HG03439 (cell line): ENCODE data around the gene ATXN10.
"Not testable (repeated sequence)": the region's sequence is repeated elsewhere in the genome, so short reads cannot be mapped to it uniquely, and the experiment has no call there.

Experiments used
- ATAC-seq: cut with Tn5 transposase; IDR thresholded peaks from one replicate; pipeline ENCODE4 v1.9.1; 2021; ENCODE audit warnings: mild to moderate bottlenecking, moderate library complexity; ENCODE audit not compliant: unreplicated experiment

Gene ATXN10

GRCh38 chr22:45677063-45677462, 5.4 kb downstream of the ATXN10 start:
- no peak for ATAC-seq

- ATAC-seq, result no peak
These were observed 7.6 kb downstream of the ATXN10 start for GRCh38 chr22:45678961-45679912.

GRCh38 chr22:45680932-45681700, 9.5 kb downstream of the ATXN10 start:
- no peak for ATAC-seq

- no peak for ATAC-seq
These were observed 10.4 kb downstream of the ATXN10 start for GRCh38 chr22:45682064-45682463.

- ATAC-seq, result not testable (repeated sequence)
These were observed 11.1 kb downstream of the ATXN10 start for GRCh38 chr22:45682773-45683172.

- no peak for ATAC-seq
These were observed 11.6 kb downstream of the ATXN10 start for GRCh38 chr22:45683248-45683647.

GRCh38 chr22:45683680-45684079, 12.0 kb downstream of the ATXN10 start:
- ATAC-seq, result no peak

- no peak for ATAC-seq
These were observed 12.5 kb downstream of the ATXN10 start for GRCh38 chr22:45684169-45684568.

GRCh38 chr22:45684752-45685574, 13.3 kb downstream of the ATXN10 start:
- ATAC-seq, result no peak

GRCh38 chr22:45686004-45686403, 14.4 kb downstream of the ATXN10 start:
- ATAC-seq, result no peak

- no peak for ATAC-seq
These were observed 15.2 kb downstream of the ATXN10 start for GRCh38 chr22:45686836-45687235.

GRCh38 chr22:45688600-45689080, 17.0 kb downstream of the ATXN10 start:
- no peak for ATAC-seq

GRCh38 chr22:45689211-45689610, 17.6 kb downstream of the ATXN10 start:
- no peak for ATAC-seq

- ATAC-seq, result no peak
These were observed 18.4 kb downstream of the ATXN10 start for GRCh38 chr22:45690008-45690407.

- no peak for ATAC-seq
These were observed 20.9 kb downstream of the ATXN10 start for GRCh38 chr22:45692549-45692948.

- ATAC-seq, result no peak
These were observed 22.2 kb downstream of the ATXN10 start for GRCh38 chr22:45693835-45694234.

- no peak for ATAC-seq
These were observed 24.6 kb downstream of the ATXN10 start for GRCh38 chr22:45696227-45696626.

- ATAC-seq, result no peak
These were observed 26.5 kb downstream of the ATXN10 start for GRCh38 chr22:45698094-45698493.

GRCh38 chr22:45702981-45703380, 31.3 kb downstream of the ATXN10 start:
- no peak for ATAC-seq

GRCh38 chr22:45703758-45704157, 32.1 kb downstream of the ATXN10 start:
- no peak for ATAC-seq

- ATAC-seq, result no peak
These were observed 33.0 kb downstream of the ATXN10 start for GRCh38 chr22:45704648-45705047.
